Trophoblast cell (in vitro differentiated cells and primary cell): ENCODE data around the gene TUBA1A.
A peak's percentile ranks its signal among the peaks of the same experiment; 100 is the strongest.

Source experiments
- DNase-seq, 2 donors: peaks; one replicate each; pipeline ENCODE4 v3.0.0-alpha.2; 2016
- H2AFZ ChIP-seq: 2 replicates; pipeline ENCODE4 v1.6.1; 2013; ENCODE audit warnings: low read length, moderate library complexity, mild to moderate bottlenecking; ENCODE audit not compliant: insufficient read depth, poor library complexity
- H2AK5ac ChIP-seq: 2 replicates; pipeline ENCODE4 v1.6.1; 2013; ENCODE audit warnings: mild to moderate bottlenecking, low read length
- H2BK120ac ChIP-seq: 2 replicates; pipeline ENCODE4 v1.6.1; 2013; ENCODE audit warnings: low read length, mild to moderate bottlenecking, moderate library complexity; ENCODE audit not compliant: insufficient read depth, poor library complexity
- H2BK12ac ChIP-seq: 2 replicates; pipeline ENCODE4 v1.6.1; 2013; ENCODE audit warnings: mild to moderate bottlenecking, low read length, moderate library complexity
- H2BK5ac ChIP-seq: 2 replicates; pipeline ENCODE4 v1.6.1; 2013; ENCODE audit warnings: low read length, low read depth, moderate library complexity, mild to moderate bottlenecking; ENCODE audit not compliant: poor library complexity
- H3K14ac ChIP-seq: 2 replicates; pipeline ENCODE4 v1.6.1; 2013; ENCODE audit warnings: mild to moderate bottlenecking, low read length
- H3K18ac ChIP-seq: 2 replicates; pipeline ENCODE4 v1.6.1; 2013; ENCODE audit warnings: mild to moderate bottlenecking, low read length
- H3K23ac ChIP-seq: 2 replicates; pipeline ENCODE4 v1.6.1; 2013; ENCODE audit warnings: low read length
- H3K27ac ChIP-seq: 2 replicates; pipeline ENCODE4 v1.5.1; 2013; ENCODE audit warnings: low read depth, mild to moderate bottlenecking, inconsistent platforms, low read length, moderate library complexity
- H3K27me3 ChIP-seq: 2 replicates; pipeline ENCODE4 v1.6.1; 2013; ENCODE audit warnings: inconsistent platforms, mild to moderate bottlenecking, low read length, moderate library complexity; ENCODE audit not compliant: insufficient read depth
- H3K36me3 ChIP-seq, 2 experiments: 1 replicate in 1 of 2; 2 replicates in 1 of 2; pipeline ENCODE4 v1.6.1; 2013; ENCODE audit warnings: low read length in 2 of 2, mild to moderate bottlenecking in 2 of 2, moderate library complexity in 1 of 2; ENCODE audit not compliant: insufficient read depth in 2 of 2, control insufficient read depth in 1 of 2
- H3K4ac ChIP-seq: 2 replicates; pipeline ENCODE4 v1.6.1; 2013; ENCODE audit warnings: low read depth, mild to moderate bottlenecking, low read length, moderate library complexity
- H3K4me1 ChIP-seq, 2 experiments: 1 replicate in 1 of 2; 2 replicates in 1 of 2; pipeline ENCODE4 v1.6.1; 2013; ENCODE audit warnings: low read length in 2 of 2, mild to moderate bottlenecking in 2 of 2, moderate library complexity in 1 of 2; ENCODE audit not compliant: insufficient read depth in 2 of 2, control insufficient read depth in 1 of 2
- H3K4me2 ChIP-seq: 2 replicates; pipeline ENCODE4 v1.6.1; 2013; ENCODE audit warnings: inconsistent platforms, mild to moderate bottlenecking, low read length, moderate library complexity
- H3K4me3 ChIP-seq: 2 replicates; pipeline ENCODE4 v1.5.1; 2013; ENCODE audit warnings: mild to moderate bottlenecking, low read depth, low read length, inconsistent platforms
- H3K79me1 ChIP-seq: one replicate; pipeline ENCODE4 v1.6.1; 2013; ENCODE audit warnings: low read length
- H3K79me2 ChIP-seq: 2 replicates; pipeline ENCODE4 v1.6.1; 2013; ENCODE audit warnings: low read length, mild to moderate bottlenecking; ENCODE audit not compliant: control insufficient read depth, insufficient read depth, poor library complexity
- H3K9ac ChIP-seq: 2 replicates; pipeline ENCODE4 v1.6.1; 2013; ENCODE audit warnings: mild to moderate bottlenecking, low read length
- H3K9me3 ChIP-seq: 2 replicates; pipeline ENCODE4 v1.6.1; 2013; ENCODE audit warnings: low read depth, mild to moderate bottlenecking, control low read depth, inconsistent platforms, low read length; ENCODE audit not compliant: insufficient read depth
- H4K12ac ChIP-seq: 2 replicates; pipeline ENCODE4 v1.6.1; 2013; ENCODE audit warnings: low read depth, mild to moderate bottlenecking, low read length, moderate library complexity
- H4K8ac ChIP-seq: 2 replicates; pipeline ENCODE4 v1.6.1; 2013; ENCODE audit warnings: low read depth, mild to moderate bottlenecking, low read length, moderate library complexity
- H4K91ac ChIP-seq: one replicate; pipeline ENCODE4 v1.6.1; 2013; ENCODE audit warnings: low read depth, mild to moderate bottlenecking, low read length, moderate library complexity
- WGBS: extraction: QIAGEN DNeasy Blood & Tissue Kit; methylation state at CpG from one replicate; pipeline ENCODE4 v1.1.7; 2013; ENCODE audit warnings: missing lambda C conversion rate; ENCODE audit not compliant: insufficient read length, insufficient coverage; ENCODE audit errors: extremely low coverage; 5-methylcytosine and 5-hydroxymethylcytosine counted together

TUBA1A gene

GRCh38 chr12:49200919-49201594 is 12.2 kb upstream of the TUBA1A start:
- Histone ChIP-seq H2BK120ac (no peak overlapping the region), H3K4me1 (no peaks in the 10 kb centered on the region), H3K18ac (no peak overlapping the region), H3K27ac (no peak overlapping the region), H4K8ac (no peak overlapping the region), H2BK5ac (no peak overlapping the region), H3K9ac (no peak overlapping the region), H3K4me3 (no peak overlapping the region), H2AK5ac (no peak overlapping the region), H3K79me2 (no peaks in the 10 kb centered on the region), H3K23ac (no peak overlapping the region), H3K4ac (no peak overlapping the region), H3K14ac (no peak overlapping the region), H3K9me3 (no peaks in the 10 kb centered on the region), H3K36me3 (no peaks in the 10 kb centered on the region), H3K79me1 (no peaks in the 10 kb centered on the region), H4K12ac (no peak overlapping the region), H3K4me2 (no peak overlapping the region), H3K27me3 (no peaks in the 10 kb centered on the region), H2AFZ (no peak overlapping the region), H4K91ac (no peak overlapping the region), H2BK12ac (no peak overlapping the region)
- peak; percentile 10 to 88 for DNase-seq
- WGBS: no CpG with 5 or more reads among the region's 4 CpGs

- Histone ChIP-seq H2BK120ac (no peak overlapping the region), H4K8ac (no peak overlapping the region), H3K4me3 (no peak overlapping the region), H3K9ac (no peak overlapping the region), H4K12ac (no peak overlapping the region), H3K4me2 (no peak overlapping the region), H3K79me1 (no peaks in the 10 kb centered on the region), H3K79me2 (no peaks in the 10 kb centered on the region), H3K27me3 (no peaks in the 10 kb centered on the region), H3K23ac (no peak overlapping the region), H3K4ac (no peak overlapping the region), H2AK5ac (no peak overlapping the region), H3K14ac (no peak overlapping the region), H2AFZ (no peak overlapping the region), H3K9me3 (no peaks in the 10 kb centered on the region), H3K27ac (no peak overlapping the region), H3K36me3 (no peaks in the 10 kb centered on the region), H2BK5ac (no peak overlapping the region), H3K4me1 (no peaks in the 10 kb centered on the region), H2BK12ac (no peak overlapping the region), H4K91ac (no peak overlapping the region), H3K18ac (no peak overlapping the region)
- DNase-seq: no peak
- no CpG with 5 or more reads among the region's 11 CpGs for WGBS
These were observed 9.7 kb upstream of the TUBA1A start for GRCh38 chr12:49198431-49199155.

GRCh38 chr12:49197256-49197655 is 8.4 kb upstream of the TUBA1A start:
- no peaks in the 10 kb centered on the region for H3K27me3 ChIP-seq
- no peak overlapping the region for H3K14ac ChIP-seq
- no peaks in the 10 kb centered on the region for H3K9me3 ChIP-seq
- no peak overlapping the region for H2BK120ac ChIP-seq
- H2BK12ac ChIP-seq: no peak overlapping the region
- H3K18ac ChIP-seq: no peak overlapping the region
- no peak overlapping the region for H3K4ac ChIP-seq
- H4K91ac ChIP-seq: no peak overlapping the region
- no peak for DNase-seq
- no peaks in the 10 kb centered on the region for H3K4me1 ChIP-seq
- H3K4me2 ChIP-seq: no peak overlapping the region
- no peak overlapping the region for H3K27ac ChIP-seq
- no peaks in the 10 kb centered on the region for H3K79me2 ChIP-seq
- no peak overlapping the region for H4K8ac ChIP-seq
- H2BK5ac ChIP-seq: no peak overlapping the region
- no CpG with 5 or more reads among the region's 5 CpGs for WGBS
- H3K79me1 ChIP-seq: no peaks in the 10 kb centered on the region
- no peak overlapping the region for H4K12ac ChIP-seq
- H3K4me3 ChIP-seq: no peak overlapping the region
- no peak overlapping the region for H3K9ac ChIP-seq
- H3K23ac ChIP-seq: no peak overlapping the region
- H2AFZ ChIP-seq: no peak overlapping the region
- H2AK5ac ChIP-seq: no peak overlapping the region
- no peaks in the 10 kb centered on the region for H3K36me3 ChIP-seq

- no peak overlapping the region for H2AFZ ChIP-seq
These were observed 6.9 kb upstream of the TUBA1A start for GRCh38 chr12:49195736-49196135.

More at GRCh38 chr12:49195736-49196135, 6.9 kb upstream of the TUBA1A start:
- Histone ChIP-seq H3K23ac (no peak overlapping the region), H2AK5ac (no peak overlapping the region), H3K79me1 (no peaks in the 10 kb centered on the region), H3K4me3 (no peak overlapping the region), H4K91ac (no peak overlapping the region), H4K8ac (no peak overlapping the region), H3K18ac (no peak overlapping the region), H3K27ac (no peak overlapping the region), H3K9ac (no peak overlapping the region), H3K27me3 (no peaks in the 10 kb centered on the region), H3K9me3 (no peaks in the 10 kb centered on the region), H2BK5ac (no peak overlapping the region), H3K4me1 (no peaks in the 10 kb centered on the region), H3K79me2 (no peaks in the 10 kb centered on the region), H2BK120ac (no peak overlapping the region), H3K4ac (no peak overlapping the region), H4K12ac (no peak overlapping the region), H3K14ac (no peak overlapping the region), H3K4me2 (no peak overlapping the region), H2BK12ac (no peak overlapping the region), H3K36me3 (no peaks in the 10 kb centered on the region)
- WGBS: no CpG with 5 or more reads among the region's 3 CpGs
- DNase-seq: no peak
